T-helper 1 cell treated with Interleukin-12 subunit alpha and Interleukin-12 subunit beta and Interleukin-4 antibody, amounts not matched to agents 30 ng/mL and 1 ng/mL, for 36 hours (primary cell): ENCODE measurements around the gene C14orf180. TPM values are rescaled to one million over a fixed set of nuclear protein-coding genes. Genes with fewer than 3 reads are reported as not detected.
"Not testable (repeated sequence)": the region's sequence is repeated elsewhere in the genome, so short reads cannot be mapped to it uniquely, and the experiment has no call there.

Experiments used
- intact Hi-C: fragments of 100-400 bp; cut with micrococcal nuclease; formaldehyde crosslinking; loops from one replicate; pipeline ENCODE4 v1.15.1; 2024
- total RNA-seq: library from RNA; stranded (reverse); gene quantifications from 2 replicates; pipeline ENCODE4 v1.2.3, GENCODE V29; 2022

The C14orf180 gene
- total RNA-seq, 1 donor from 2014 or later = not detected

DNA sequence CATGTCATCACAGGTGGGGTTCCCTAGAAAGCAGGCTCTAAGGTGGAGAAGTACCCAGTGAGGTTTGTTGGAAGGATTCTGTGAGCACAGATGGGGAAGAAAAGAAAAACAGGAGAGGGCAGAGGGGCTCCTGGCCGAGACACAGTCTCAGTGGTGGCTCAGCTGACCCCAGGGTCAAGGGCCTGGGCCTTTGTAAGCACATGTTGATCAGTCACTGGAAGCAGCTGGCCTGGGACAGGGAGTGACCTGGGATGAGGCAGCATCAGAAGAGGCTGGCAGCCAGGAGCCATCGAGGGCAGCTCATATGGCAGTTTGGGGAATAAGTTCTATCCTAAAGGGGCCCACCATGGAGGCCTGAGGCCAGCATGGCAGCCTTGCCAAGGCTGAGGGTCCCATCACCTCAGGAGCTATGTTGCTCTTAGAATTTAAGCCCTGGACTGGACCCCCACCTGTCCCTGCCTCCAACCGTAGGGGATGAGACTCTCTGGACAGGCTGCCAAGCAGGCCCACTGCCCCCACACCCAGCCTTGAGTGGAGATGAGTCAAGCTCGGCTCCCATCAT, 31.3 kb downstream of the C14orf180 start:
- intact Hi-C loops = no loop called here

DNA sequence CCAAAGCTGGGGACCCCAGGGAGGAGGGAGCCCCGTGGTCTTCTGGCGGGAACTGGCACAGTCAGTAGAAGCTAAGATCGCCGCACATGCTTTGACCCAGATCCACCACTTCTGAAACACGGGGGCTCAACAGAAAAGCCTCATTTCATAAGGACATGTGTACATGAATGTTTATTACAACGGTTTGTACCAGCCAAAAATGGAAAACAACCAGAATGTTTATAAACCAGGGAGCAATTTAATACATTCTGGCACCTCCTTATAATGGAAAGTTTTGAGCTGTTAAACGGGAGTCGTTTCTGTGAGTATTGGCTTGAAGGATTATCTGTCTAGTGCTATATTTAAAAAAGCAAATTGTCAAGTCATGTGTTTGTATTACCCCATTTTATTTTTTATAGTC, 32.3 kb downstream of the C14orf180 start:
- intact Hi-C loops = no loop called here

DNA sequence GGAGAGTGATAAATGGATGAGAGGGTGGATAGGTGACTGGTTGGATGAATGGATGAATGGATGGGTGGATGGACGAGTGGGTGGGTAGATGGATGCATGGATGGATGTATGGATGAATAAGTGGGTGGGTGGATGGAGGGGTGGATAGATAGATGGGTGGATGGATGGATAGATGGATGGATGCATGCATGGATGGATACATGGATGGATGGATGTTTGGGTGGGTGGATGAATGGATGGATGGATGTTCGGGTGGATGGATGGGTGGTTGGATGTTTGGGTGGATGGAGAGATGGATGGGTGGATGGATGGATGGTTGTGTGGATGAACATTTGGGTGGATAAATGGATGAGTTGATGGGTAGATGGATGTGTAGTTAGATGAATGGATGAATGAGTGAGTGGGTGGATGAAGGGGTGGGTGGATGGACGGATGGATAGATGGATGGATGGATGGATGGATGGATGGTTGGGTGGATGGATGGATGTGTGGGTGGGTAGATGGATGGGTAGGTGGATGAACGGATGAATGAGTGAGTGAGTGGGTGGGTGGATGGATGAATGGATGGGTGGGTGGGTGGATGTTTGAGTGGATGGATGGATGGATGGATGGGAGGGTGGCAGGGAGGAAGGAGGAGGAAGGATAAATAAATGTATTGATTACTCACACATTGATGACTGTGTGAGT, 34.7 kb downstream of the C14orf180 start:
- intact Hi-C loops = no loop called here

DNA sequence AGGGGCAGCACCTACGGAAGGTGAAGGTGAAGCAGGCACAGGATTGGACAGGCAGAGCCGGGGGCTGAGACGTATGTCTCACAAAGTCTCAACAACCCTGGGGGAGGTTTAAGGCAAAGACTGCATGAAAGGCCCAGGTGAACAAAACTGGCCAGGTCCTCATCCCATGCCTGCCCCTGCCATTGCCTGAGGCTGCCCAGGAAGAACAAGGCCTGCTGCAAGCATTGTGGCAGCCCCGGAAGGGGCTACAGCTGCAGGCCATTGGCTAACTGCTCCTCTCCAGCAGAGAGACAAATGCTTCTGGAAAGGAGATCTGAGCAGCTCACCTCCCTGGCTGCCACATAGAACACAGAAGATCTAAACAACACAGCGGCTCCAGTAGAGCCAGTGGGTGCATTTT, 45.4 kb downstream of the C14orf180 start:
- intact Hi-C loops = no loop called here

DNA sequence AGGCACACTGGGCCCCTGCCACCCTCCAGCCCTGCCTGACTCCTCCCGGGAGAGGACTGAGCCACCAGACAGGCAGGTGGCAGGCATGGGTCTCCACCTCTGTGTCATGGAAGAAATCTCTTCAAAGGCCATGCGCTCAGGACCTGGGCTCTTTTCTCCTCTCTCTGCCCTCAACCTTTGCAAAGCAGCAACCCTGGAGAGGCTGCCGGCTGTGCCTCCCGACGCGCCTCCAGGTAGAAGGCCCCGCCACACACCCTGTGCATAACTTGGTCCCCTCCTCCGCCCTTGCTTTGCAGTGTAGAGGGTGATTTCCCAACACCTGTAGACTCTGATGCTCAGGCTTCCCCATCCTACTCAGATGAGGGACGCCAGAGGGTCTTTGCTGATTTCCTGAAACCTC, 53.2 kb downstream of the C14orf180 start:
- intact Hi-C loops = no loop called here

DNA sequence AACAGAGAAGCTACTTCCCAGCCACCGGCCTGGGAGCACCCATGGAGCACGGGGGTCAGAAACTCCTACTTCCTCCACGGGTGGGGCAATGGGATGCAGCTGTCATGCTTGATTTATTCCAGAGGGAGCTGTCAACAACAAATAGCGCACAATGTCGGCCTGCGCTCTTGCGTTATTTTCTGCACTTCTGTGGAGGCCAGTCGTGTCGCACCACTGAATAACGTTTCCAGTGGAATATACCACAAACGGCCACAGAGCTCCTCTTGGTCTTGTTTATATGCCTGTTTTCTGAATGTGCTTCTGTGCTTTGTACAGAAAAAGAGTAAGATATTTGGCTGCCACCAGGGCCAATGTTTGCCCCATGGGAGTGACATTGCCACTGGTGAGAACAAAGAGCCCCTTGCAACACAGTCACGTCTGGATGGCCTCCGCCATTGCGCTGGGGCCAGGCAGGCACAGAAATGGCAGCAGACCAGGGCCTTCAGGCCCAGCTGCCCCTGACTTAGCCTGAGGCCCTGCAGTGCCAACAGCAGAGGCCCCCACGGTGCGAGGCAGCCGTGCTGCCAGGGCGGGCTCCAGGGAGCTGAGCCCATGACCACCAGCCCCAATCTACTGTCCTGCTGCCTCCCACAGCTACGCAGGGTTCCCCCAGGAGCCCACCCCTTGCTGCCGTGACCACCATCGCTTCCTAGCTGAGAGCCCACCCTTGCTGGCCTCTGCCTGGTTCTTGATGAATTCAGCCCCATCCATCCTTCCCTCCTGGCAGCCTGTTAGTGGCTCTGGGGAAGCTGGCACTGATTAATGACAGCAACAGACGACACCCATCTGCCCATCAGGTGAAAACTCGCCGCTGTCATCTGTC, 53.9 kb downstream of the C14orf180 start:
- intact Hi-C loops = no loop called here

DNA sequence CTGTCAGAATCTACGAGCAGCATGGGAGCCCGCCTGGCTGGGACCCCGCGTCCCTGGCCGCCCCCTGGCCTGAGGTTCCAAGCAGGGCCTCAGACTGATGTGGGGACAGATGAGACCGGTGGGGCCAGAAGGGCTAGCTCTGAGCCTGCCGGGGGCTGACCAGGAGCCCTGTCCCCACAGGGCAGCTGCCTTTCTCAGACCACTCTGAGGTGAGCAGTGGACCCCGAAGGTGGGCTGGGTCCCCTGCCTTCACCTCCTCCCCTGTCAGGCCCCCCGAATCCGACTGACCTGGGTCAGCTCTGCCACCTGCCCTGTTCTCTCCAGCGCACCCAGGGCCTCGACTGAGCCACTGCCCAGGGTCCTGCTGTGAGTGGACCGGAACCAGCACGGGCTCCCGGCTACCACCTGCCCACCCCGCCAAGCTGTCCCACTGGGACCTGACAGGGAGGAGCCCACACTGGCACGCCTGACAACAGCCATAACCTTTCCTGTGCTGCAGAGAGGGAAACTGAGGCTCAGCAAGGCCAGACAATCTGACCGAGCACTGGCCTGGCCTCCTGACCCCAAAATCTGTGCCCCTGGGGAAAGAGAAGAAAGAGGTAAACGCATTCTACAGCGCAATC, 54.7 kb downstream of the C14orf180 start:
- intact Hi-C loops = no loop called here

DNA sequence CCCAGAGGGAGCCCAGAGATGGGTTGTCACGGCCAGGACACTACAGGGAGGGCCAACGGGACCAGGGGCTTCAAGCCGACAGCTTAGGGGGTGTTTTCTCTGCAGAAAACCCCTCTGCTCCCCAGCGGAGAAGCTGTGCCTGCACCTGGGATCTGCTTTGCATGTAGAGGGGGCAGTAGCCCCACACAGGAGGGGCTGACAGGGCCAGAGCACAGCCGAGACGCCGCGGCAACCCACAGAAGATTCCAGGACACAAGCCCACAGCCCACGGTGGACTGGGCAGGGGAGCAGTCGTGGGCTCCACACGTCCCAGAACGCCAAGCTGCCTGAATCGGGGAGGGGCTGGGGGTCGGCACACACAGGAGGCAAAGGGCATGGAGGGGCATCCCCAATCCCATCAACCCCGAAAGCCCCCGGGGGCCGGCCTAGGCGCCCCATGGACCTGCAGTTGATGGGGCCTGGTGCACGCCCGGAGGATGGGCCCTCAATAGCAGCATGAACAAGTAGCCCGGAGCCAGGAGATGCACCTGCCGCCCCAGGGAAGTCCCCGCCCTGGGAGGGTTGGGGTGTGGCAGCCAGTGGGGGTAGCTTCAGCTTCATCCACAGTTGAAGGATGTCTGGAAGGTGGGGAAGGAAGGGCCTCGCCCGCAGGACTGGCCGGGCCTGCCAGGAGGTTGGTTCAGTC, 55.5 kb downstream of the C14orf180 start:
- intact Hi-C loops = no loop called here

DNA sequence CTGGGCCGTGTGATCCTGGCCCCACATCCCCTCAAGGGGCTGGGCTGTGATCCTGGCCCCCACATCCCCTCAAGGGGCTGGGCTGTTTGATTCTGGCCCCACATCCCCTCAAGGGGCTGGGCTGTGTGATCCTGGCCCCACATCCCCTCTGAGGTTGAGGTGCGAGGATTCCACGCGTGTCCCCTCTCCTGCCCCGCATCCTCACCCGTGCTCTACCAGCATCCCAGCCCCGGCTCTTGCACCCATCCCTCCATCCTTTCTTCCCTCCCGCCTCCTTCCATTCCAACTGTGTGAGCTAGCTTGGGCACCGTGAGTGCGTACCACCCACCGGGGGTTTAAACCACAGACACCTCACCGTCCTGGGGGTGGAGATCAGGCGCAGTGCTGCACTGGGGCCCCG, 56.2 kb downstream of the C14orf180 start:
- intact Hi-C loops = no loop called here

DNA sequence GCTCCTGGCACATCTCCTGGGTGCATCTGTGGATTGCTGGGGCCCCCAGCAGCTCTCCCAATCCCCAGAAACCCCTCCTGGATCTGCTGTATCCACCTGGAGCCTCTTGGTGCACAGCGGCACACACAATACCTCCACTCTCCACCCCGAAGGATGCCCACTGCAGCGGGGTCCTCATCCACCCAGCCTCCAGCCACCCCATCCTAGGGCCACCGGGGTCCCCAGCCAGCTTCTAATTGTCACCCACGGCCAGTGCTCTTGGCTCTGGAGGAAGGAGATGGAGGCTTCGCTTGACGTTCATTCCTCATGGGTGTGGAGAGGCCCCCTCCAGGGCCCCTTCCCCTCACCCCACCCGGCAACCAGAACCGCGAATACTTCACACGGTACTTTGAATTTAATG, 56.6 kb downstream of the C14orf180 start:
- intact Hi-C loops = no loop called here

DNA sequence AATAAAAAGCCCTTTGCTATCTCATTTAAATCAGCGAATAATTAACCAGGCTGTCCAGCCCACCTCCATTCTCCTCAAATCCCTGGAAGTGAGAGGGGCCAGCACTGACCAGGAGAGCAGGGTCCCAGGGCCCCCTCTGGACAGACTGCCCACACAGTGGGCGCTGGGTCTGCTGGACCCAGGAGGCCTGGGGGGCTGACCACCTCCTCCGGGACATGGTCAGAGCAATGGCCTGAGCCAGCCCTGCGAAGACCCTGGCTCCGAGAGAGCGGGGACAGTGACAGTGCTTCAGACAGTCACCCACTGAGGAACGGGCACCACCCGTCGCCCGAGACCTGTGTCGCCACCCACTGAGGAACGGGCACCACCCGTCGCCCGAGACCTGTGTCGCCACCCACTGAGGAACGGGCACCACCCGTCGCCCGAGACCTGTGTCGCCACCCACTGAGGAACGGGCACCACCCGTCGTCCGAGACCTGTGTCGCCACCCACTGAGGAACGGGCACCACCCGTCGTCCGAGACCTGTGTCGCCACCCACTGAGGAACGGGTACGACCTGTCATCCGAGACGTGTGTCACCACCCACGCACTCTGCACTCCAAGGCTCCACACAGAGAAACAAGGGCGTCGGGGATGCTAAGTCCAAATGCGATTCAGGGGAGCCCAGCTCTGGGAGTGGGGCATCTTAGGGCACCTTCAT, 57.4 kb downstream of the C14orf180 start:
- intact Hi-C loops = not testable (repeated sequence)

DNA sequence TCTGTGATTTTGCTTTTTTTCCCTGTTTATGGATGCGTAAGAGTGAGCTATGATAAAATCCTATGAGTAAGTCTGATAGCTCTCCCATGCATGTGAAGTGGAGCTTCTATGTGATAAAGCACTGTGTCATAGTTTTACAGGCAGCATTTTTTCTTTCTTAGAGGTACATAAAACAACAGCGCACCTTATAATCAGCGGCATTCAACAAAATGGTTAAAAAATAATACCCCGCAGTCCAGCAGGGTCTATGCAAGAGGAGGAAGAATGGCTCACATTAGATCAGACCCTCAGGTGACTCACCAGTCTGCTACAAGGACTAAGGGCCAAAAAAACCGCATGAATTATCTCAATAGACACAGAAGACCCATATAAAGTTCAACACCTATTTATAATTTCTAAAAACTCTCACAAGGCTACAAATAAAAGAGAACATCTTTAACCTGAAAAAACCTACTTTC, 58.0 kb downstream of the C14orf180 start:
- intact Hi-C loops = no loop called here

DNA sequence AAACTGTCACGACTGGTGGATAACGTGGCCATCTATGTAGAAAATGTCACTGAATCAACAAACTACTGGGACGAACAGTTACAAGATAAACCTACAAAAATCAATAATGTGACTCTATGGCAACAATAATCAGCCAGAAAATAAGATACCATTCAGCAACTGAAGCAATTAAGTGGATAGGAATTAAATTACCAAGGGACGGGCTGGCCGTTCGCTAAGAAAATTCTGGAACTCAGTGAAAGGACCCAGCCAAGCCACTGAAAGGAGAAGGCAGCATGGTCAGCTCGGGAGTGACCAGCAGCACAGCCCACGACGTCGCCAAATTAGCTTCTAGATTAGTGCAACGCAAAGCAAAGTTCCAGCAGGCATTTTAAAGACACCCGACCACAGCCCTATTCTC, 58.6 kb downstream of the C14orf180 start:
- intact Hi-C loops = no loop called here

DNA sequence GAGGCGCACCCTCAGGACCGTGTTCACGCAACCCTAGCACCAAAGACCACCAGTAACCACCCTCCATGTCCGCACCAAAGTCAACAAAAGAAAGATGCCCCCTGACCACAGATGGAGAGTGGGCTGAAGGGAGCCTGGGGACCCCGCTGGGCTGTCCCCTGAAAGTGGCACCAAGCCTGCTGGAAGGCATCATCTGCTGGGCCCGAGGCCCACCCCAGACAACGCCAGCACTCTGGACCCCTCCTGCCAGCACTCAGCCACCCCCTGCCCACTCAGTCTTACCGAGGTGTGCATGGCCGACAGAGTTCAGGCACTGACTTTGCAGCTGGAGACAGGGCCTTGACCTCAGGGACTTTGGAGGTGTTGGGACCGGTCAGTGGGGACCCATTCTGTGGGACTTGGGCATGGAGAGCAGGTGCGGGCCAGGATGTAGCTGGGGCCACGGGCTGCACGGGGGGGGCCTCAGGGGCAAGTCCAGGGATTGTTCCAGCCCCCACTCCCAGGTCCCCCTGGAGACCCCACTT, 59.4 kb downstream of the C14orf180 start:
- intact Hi-C loops = no loop called here

DNA sequence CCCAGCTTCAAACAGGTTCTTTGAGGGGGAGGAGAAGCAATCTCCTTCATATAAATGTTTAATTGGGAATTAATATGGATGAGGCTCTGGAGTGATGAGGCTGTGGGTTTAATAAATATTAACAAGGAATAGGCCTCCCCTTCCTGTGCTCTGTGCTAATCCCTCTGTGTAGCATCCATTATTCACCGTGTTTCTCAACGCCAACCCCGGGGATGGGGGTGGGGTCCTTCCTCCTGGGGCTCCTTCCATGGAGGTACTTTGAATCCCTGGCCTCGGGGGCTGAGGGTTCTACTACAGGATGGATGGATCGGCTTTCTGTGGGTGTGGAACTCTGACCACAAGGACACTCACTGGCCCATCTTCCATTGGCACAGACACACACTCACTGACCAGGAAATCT, 59.9 kb downstream of the C14orf180 start:
- intact Hi-C loops = no loop called here

Other genes starting within 250 kb of the C14orf180 start
- gene TMEM179, start 25.0 kb downstream of the C14orf180 start, total RNA-seq = 0.15 and 0.25 TPM in 2 replicates
- 132 and 136 TPM in 2 replicates for gene INF2, start 109.9 kb downstream of the C14orf180 start, total RNA-seq
- gene ADSS1, start 144.5 kb downstream of the C14orf180 start, total RNA-seq = 0.66 and 0.80 TPM in 2 replicates
- gene SIVA1, start 173.4 kb downstream of the C14orf180 start, total RNA-seq = 90.2 and 93.1 TPM in 2 replicates
- 133 and 140 TPM in 2 replicates for gene AKT1, start 216.0 kb downstream of the C14orf180 start, total RNA-seq
- gene ZBTB42, start 221.3 kb downstream of the C14orf180 start, total RNA-seq = 5.7 and 6.7 TPM in 2 replicates